ENCODE measurements around the gene AREG. TPM values are rescaled to one million over a fixed set of nuclear protein-coding genes. Genes with fewer than 3 reads are reported as not detected.

Gene AREG
- total and polyA plus RNA-seq, 4 donors = 0.22 to 0.69 (median 0.33) TPM; not detected in 1

DNA sequence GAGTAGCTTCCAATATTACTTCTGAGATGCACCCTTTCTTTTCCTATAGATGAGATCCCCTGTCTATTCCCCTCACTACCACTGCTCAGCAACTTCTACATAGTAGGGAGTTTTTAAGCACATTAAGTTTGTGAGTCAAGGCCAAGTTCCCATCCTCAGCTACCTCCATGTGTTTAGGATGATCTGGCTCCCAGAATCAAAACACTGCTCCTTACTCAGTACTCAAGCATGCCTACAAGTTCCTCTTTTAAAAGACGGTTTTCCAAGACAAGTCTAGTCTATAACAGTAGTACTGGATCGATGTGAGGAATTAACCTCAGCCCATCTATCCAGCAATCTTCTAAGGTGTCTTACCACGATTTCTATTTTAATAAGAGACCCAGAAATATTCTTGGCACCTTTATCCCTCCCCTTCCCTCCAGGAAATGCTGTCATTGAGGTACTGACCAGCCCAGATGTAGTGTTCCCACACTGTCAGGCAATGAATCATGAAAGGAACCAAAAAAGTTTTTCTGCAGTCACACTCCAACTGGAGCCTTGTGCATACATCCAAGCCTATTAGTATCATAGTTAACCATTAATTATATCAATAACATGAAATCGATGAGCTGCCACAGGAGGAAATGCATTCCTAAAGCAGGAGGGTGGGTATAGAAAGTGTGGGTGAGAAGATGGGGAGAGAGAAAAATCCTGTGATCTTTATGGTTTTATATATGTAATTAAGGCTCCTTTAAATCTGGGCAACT, 29.6 kb downstream of the AREG start:
- no peak overlapping the region for H3K4me3 ChIP-seq (ENCODE audit: low read depth, low read length)
- H3K27me3 ChIP-seq (ENCODE audit: control insufficient read depth, insufficient read depth, low read length) = no peaks in the 10 kb centered on the region
- WGBS (ENCODE audit: insufficient coverage) = 79% methylated on average over 3 of the region's 4 CpGs

DNA sequence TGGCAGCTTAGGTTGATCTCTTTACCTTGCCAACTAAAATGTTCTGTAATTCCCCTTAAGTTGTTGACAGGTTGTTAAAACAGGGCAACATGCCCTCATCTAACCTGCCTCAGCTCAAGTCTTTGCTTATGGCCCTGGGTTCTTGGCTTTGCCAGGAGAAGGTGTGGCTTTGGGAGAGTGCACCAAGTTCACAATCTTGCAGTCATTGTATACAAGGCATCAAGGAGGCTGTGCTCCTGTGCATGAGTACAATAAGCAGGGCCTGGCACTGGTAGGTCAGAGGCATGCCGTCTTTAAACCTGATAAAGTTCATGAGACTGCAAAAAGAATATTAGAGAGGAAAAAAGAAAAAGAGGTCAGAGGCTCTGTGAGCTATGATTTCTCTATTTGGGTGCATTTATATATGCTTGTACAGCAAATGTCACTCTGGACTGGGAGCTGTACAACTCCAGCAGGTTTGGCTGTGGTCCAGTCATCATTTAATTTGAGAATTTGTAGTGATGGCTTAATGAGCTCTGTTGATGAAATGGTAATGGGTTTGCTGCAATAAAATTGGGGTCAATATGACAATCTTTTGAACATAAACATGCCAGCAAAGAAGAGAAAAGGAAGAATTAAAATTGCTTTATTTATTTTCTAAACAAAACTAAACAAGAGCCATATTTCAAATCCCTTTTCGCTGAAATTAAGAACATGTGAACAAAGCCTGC, 30.3 kb downstream of the AREG start:
- Histone ChIP-seq H3K4me3 (ENCODE audit: low read depth, low read length) (no peak overlapping the region), H3K27ac (ENCODE audit: low read depth, low read length) (no peak overlapping the region), H3K9me3 (ENCODE audit: control insufficient read depth, insufficient read depth, low read length) (no peaks in the 10 kb centered on the region), H3K4me1 (ENCODE audit: control insufficient read depth, insufficient read depth, low read length) (no peaks in the 10 kb centered on the region), H3K36me3 (ENCODE audit: control insufficient read depth, insufficient read depth, low read length) (no peaks in the 10 kb centered on the region), H3K27me3 (ENCODE audit: control insufficient read depth, insufficient read depth, low read length) (no peaks in the 10 kb centered on the region)
- peak in 2 of 6 donors; percentile 44 to 57 for DNase-seq (ENCODE audit: low read depth in 4 of 6, low spot score in 6 of 6)
- 100% methylated on average over 1 of the region's 2 CpGs for WGBS (ENCODE audit: insufficient coverage)

More for the DNA sequence above, 29.6 kb downstream of the AREG start:
- Histone ChIP-seq H3K4me1 (ENCODE audit: control insufficient read depth, insufficient read depth, low read length) (no peaks in the 10 kb centered on the region), H3K9me3 (ENCODE audit: control insufficient read depth, insufficient read depth, low read length) (no peaks in the 10 kb centered on the region), H3K36me3 (ENCODE audit: control insufficient read depth, insufficient read depth, low read length) (no peaks in the 10 kb centered on the region), H3K27ac (ENCODE audit: low read depth, low read length) (no peak overlapping the region)
- no peak for DNase-seq (ENCODE audit: low read depth in 4 of 6, low spot score in 6 of 6)

DNA sequence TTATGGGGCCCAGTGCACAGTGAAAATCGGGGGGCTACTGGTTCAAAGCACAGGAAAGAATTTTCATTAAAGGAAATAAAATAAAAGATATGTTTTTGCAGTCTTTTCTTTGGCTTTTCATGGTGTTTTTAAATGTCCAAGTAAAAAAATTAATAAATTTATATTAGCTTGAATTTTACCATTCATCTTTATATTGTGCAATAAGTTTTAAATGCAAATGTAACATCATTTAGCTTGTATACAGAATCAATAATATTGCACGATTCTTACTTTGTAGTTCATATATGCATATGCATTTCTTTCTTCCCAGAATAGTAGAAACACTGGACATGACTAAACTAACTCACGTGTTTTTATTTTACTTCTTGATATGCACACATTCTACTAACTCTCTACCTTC, 31.0 kb downstream of the AREG start:
- no peaks in the 10 kb centered on the region for H3K4me1 ChIP-seq (ENCODE audit: control insufficient read depth, insufficient read depth, low read length)
- DNase-seq (ENCODE audit: low read depth in 4 of 6, low spot score in 6 of 6) = no peak
- WGBS (ENCODE audit: insufficient coverage) = no CpG with 5 or more reads among the region's 3 CpGs
- no peaks in the 10 kb centered on the region for H3K36me3 ChIP-seq (ENCODE audit: control insufficient read depth, insufficient read depth, low read length)
- H3K27ac ChIP-seq (ENCODE audit: low read depth, low read length) = no peak overlapping the region
- H3K9me3 ChIP-seq (ENCODE audit: control insufficient read depth, insufficient read depth, low read length) = no peaks in the 10 kb centered on the region
- no peak overlapping the region for H3K4me3 ChIP-seq (ENCODE audit: low read depth, low read length)
- H3K27me3 ChIP-seq (ENCODE audit: control insufficient read depth, insufficient read depth, low read length) = no peaks in the 10 kb centered on the region

DNA sequence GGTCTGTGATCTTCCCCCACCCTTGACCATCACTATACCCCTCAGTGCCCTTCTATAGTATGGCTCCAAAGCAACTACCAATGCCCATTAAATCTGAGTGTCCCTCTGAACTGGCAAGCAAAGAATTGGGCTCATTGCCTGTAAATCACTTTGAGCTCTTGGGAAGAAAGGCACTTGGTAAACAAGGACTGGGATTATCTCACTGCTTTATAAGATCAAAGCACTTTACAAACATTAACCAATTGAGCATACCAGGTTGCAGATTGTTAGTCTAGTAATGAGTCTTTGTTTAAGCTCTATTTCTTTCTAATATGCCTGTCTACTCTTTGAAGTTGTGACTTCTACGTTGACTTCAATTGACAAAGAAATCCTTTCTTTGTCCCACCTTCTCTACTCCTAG, 34.1 kb downstream of the AREG start:
- H3K27ac ChIP-seq (ENCODE audit: low read depth, low read length) = no peak overlapping the region
- H3K4me3 ChIP-seq (ENCODE audit: low read depth, low read length) = no peak overlapping the region

DNA sequence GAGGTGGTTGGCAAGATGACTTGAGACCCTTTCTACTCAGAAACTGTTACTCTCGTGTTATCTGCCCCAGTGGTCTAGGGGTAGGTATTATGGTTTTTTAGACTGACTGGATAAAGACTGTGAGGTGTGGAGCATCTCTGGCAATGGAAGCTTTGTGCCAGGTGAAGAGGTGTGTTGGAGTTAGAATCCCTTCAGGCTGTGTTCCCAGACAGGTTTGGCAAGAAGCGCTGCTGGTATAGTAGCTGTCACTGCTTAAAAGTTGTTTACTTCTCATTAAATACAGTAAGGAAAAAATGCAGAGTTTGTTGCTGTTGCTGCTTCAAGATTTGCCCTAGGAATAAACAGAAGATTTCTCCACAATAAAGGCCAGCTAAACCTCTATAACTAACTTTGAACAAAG, 35.3 kb downstream of the AREG start:
- Histone ChIP-seq H3K27me3 (ENCODE audit: control insufficient read depth, insufficient read depth, low read length) (no peaks in the 10 kb centered on the region), H3K9me3 (ENCODE audit: control insufficient read depth, insufficient read depth, low read length) (no peaks in the 10 kb centered on the region), H3K4me3 (ENCODE audit: low read depth, low read length) (no peak overlapping the region), H3K4me1 (ENCODE audit: control insufficient read depth, insufficient read depth, low read length) (no peaks in the 10 kb centered on the region), H3K27ac (ENCODE audit: low read depth, low read length) (no peak overlapping the region), H3K36me3 (ENCODE audit: control insufficient read depth, insufficient read depth, low read length) (no peaks in the 10 kb centered on the region)
- WGBS (ENCODE audit: insufficient coverage) = no CpG with 5 or more reads among the region's 2 CpGs
- no peak for DNase-seq (ENCODE audit: low read depth in 4 of 6, low spot score in 6 of 6)

More for the DNA sequence above, 34.1 kb downstream of the AREG start:
- no peak for DNase-seq (ENCODE audit: low read depth in 4 of 6, low spot score in 6 of 6)
- no CpG with 5 or more reads among the region's 1 CpG for WGBS (ENCODE audit: insufficient coverage)
- Histone ChIP-seq H3K36me3 (ENCODE audit: control insufficient read depth, insufficient read depth, low read length) (no peaks in the 10 kb centered on the region), H3K4me1 (ENCODE audit: control insufficient read depth, insufficient read depth, low read length) (no peaks in the 10 kb centered on the region), H3K9me3 (ENCODE audit: control insufficient read depth, insufficient read depth, low read length) (no peaks in the 10 kb centered on the region), H3K27me3 (ENCODE audit: control insufficient read depth, insufficient read depth, low read length) (no peaks in the 10 kb centered on the region)

DNA sequence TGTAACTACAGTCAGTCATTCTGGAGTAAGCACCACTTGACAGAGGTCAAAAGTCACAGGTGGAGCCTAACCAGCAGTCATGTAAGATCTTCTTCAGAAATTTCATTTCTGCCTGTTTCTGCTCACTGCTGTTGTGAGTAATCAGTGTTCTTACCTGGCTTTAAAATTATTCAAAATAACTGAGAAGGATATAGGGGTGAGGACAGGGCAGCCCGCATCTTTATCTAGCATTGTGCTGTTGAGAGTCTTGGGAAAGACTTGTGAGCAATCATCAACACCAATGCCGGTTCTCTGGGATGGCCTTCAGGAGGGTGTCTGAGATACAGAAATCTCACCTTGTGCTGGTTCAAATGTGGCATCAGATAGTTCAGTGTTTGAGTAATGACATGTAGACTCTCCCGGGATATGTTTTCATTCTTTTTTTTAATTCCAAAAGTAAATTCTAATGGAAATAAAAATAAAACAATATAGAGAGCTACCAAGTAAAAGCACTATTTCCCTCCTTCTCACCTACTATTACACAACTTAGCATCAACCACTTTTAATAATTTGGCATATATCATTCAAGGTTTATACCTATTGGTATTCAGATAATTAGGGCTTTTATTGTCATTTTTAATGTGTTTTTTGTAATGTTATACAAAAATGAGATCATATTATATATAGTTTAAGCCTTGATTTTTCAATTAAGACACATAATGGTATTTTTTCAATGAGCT, 37.1 kb downstream of the AREG start:
- no peak for DNase-seq (ENCODE audit: low read depth in 4 of 6, low spot score in 6 of 6)
- H3K9me3 ChIP-seq (ENCODE audit: control insufficient read depth, insufficient read depth, low read length) = no peaks in the 10 kb centered on the region
- no peaks in the 10 kb centered on the region for H3K4me1 ChIP-seq (ENCODE audit: control insufficient read depth, insufficient read depth, low read length)
- H3K4me3 ChIP-seq (ENCODE audit: low read depth, low read length) = no peak overlapping the region
- no peak overlapping the region for H3K27ac ChIP-seq (ENCODE audit: low read depth, low read length)
- H3K36me3 ChIP-seq (ENCODE audit: control insufficient read depth, insufficient read depth, low read length) = no peaks in the 10 kb centered on the region
- no peaks in the 10 kb centered on the region for H3K27me3 ChIP-seq (ENCODE audit: control insufficient read depth, insufficient read depth, low read length)
- 100% methylated on average over 2 of the region's 3 CpGs for WGBS (ENCODE audit: insufficient coverage)

DNA sequence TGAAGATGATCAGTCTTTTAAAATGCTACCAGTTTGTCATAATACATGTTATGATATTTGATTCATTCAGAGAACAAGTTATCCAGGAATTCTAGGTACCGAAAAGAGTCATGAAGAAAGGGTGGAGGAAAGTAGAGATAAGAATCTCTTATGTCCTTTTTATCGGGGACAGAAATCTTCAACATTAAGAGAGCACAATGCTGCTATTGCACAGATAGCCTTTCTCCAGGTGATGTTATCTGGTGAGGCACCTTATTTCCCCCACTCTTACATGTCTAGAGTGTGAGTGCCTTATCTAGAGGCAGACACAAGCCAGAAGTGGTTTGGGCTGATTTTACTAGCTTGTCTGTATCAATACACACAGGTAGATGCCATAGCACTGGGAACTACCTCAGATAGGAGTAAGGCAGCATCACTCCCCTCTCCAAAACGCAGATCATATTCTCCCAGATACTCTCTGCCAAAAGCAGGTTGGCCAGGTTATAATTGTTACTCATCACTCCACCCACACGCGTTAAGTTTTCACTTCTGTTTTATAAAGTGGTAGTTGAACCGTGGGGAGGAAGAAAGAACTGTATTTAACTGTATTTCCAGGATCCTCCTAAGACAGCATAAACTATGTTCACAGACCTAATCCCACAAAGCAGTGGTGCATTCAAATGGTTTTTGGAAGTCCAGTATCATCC, 38.4 kb downstream of the AREG start:
- no peak overlapping the region for H3K4me3 ChIP-seq (ENCODE audit: low read depth, low read length)
- no CpG with 5 or more reads among the region's 6 CpGs for WGBS (ENCODE audit: insufficient coverage)
- H3K9me3 ChIP-seq (ENCODE audit: control insufficient read depth, insufficient read depth, low read length) = no peaks in the 10 kb centered on the region
- H3K27me3 ChIP-seq (ENCODE audit: control insufficient read depth, insufficient read depth, low read length) = no peaks in the 10 kb centered on the region
- H3K27ac ChIP-seq (ENCODE audit: low read depth, low read length) = no peak overlapping the region
- no peak for DNase-seq (ENCODE audit: low read depth in 4 of 6, low spot score in 6 of 6)
- no peaks in the 10 kb centered on the region for H3K4me1 ChIP-seq (ENCODE audit: control insufficient read depth, insufficient read depth, low read length)
- no peaks in the 10 kb centered on the region for H3K36me3 ChIP-seq (ENCODE audit: control insufficient read depth, insufficient read depth, low read length)

DNA sequence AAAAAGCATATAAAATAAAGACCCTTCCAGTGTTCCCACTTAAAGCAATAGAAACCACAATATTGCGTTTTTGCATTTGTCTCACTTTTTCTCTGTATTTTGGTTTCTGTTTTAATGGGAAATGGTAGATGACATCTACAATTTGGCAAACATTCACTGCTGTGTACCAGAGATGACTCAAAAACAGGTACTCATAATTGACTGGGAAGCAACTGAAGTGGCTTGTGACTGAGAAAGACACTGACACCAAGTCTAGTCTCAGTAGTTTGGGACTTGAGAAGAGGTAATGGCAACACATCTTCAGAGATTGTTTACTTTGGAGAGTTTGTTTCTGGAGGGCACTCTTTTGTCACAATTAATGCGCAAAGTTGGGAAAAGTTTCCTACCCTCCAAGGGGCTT, 42.0 kb downstream of the AREG start:
- Histone ChIP-seq H3K27me3 (ENCODE audit: control insufficient read depth, insufficient read depth, low read length) (no peaks in the 10 kb centered on the region), H3K36me3 (ENCODE audit: control insufficient read depth, insufficient read depth, low read length) (no peaks in the 10 kb centered on the region), H3K4me3 (ENCODE audit: low read depth, low read length) (no peak overlapping the region), H3K9me3 (ENCODE audit: control insufficient read depth, insufficient read depth, low read length) (no peaks in the 10 kb centered on the region), H3K27ac (ENCODE audit: low read depth, low read length) (no peak overlapping the region), H3K4me1 (ENCODE audit: control insufficient read depth, insufficient read depth, low read length) (no peaks in the 10 kb centered on the region)
- no peak for DNase-seq (ENCODE audit: low read depth in 4 of 6, low spot score in 6 of 6)
- WGBS (ENCODE audit: insufficient coverage) = no CpG with 5 or more reads among the region's 2 CpGs

DNA sequence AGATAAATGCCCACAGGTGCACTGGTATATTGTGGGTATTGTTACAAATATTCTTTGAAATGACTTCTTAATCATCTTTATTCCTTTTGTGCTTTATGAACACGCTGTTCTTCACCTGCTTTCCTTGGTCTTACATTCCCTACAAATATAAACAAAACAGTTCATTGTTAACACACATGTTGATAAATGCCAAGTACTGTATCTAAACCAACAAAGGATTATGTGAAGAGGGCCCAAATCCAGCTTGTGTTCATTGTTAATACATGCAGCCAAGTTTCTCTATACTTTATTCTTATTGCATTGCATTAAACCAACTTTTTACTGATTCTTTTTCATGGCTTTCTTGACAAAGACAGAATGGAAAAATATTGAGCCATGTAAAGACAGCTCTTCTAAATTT, 42.8 kb downstream of the AREG start:
- WGBS (ENCODE audit: insufficient coverage) = no CpG with 5 or more reads among the region's 1 CpG
- Histone ChIP-seq H3K4me1 (ENCODE audit: control insufficient read depth, insufficient read depth, low read length) (no peaks in the 10 kb centered on the region), H3K36me3 (ENCODE audit: control insufficient read depth, insufficient read depth, low read length) (no peaks in the 10 kb centered on the region), H3K27ac (ENCODE audit: low read depth, low read length) (no peak overlapping the region), H3K4me3 (ENCODE audit: low read depth, low read length) (no peak overlapping the region), H3K27me3 (ENCODE audit: control insufficient read depth, insufficient read depth, low read length) (no peaks in the 10 kb centered on the region), H3K9me3 (ENCODE audit: control insufficient read depth, insufficient read depth, low read length) (no peaks in the 10 kb centered on the region)
- no peak for DNase-seq (ENCODE audit: low read depth in 4 of 6, low spot score in 6 of 6)
